Right atrium auricular region (tissue), 2 donors: Measurements from ENCODE around the gene SLC17A1. TPM values are rescaled to one million over a fixed set of nuclear protein-coding genes. Genes with fewer than 3 reads are reported as not detected.

Experiments
- DNase-seq: peaks from one replicate; pipeline ENCODE4 v3.0.0-alpha.2; 2019; ENCODE audit warnings: low spot score
- H3K27ac ChIP-seq, 2 donors: fragments of 200-600 bp; sonication (generic); 1 replicate in 1 of 2; 2 replicates in 1 of 2; pipeline ENCODE4 v1.5.1; 2016 to 2019
- H3K27me3 ChIP-seq, 2 donors: fragments of 200-600 bp; sonication (generic); one replicate each; pipeline versions ENCODE4 v1.5.1 to v1.6.0; 2017 to 2019
- H3K36me3 ChIP-seq: fragments of 200-600 bp; sonication (generic); one replicate; pipeline ENCODE4 v1.5.1; 2016
- H3K4me1 ChIP-seq, 2 donors: fragments of 200-600 bp; sonication (generic); one replicate each; pipeline versions ENCODE4 v1.5.1 to v1.6.0; 2017 to 2019
- H3K4me3 ChIP-seq, 2 donors: fragments of 200-600 bp; sonication (generic); 1 replicate in 1 of 2; 2 replicates in 1 of 2; pipeline ENCODE4 v1.5.1; 2017 to 2019; ENCODE audit warnings: mild to moderate bottlenecking in 1 of 2, moderate library complexity in 1 of 2
- H3K9me3 ChIP-seq, 2 donors: fragments of 200-600 bp; sonication (generic); one replicate each; pipeline ENCODE4 v1.5.1; 2019
- CTCF ChIP-seq, 2 donors: fragments of 200-600 bp; sonication (generic); IDR thresholded peaks; one replicate each; pipeline ENCODE4 v1.5.1; 2019; ENCODE audit warnings: antibody characterized with exemption in 2 of 2
- total RNA-seq, 2 donors: library from RNA; depleted of rRNA; stranded (reverse); fragments of >200 nt; gene quantifications; one replicate each; pipeline ENCODE4 v1.1.0, GENCODE V29; 2016

Gene SLC17A1
- total RNA-seq, 2 donors from 2014 or later, result not detected

- Histone ChIP-seq H3K27ac (no peak overlapping the region), H3K27me3 (no peaks in the 10 kb centered on the region), H3K4me3 (no peak overlapping the region), H3K36me3 (no peaks in the 10 kb centered on the region), H3K9me3 (no peaks in the 10 kb centered on the region), H3K4me1 (no peaks in the 10 kb centered on the region)
- DNase-seq, result no peak
- TF ChIP-seq CTCF (IDR thresholded peaks at IDR 0.05), result no peak
Observed at GRCh38 chr6:25842526-25842925, 10.7 kb upstream of the SLC17A1 start.

GRCh38 chr6:25835442-25836283 lies 3.8 kb upstream of the SLC17A1 start:
- no peak for TF ChIP-seq CTCF (IDR thresholded peaks at IDR 0.05)
- H3K36me3 ChIP-seq, result no peaks in the 10 kb centered on the region
- no peaks in the 10 kb centered on the region for H3K4me1 ChIP-seq
- no peak overlapping the region for H3K27ac ChIP-seq
- H3K9me3 ChIP-seq, result no peaks in the 10 kb centered on the region
- H3K27me3 ChIP-seq, result no peaks in the 10 kb centered on the region
- peak; percentile 58 for DNase-seq
- no peak overlapping the region for H3K4me3 ChIP-seq

GRCh38 chr6:25834950-25835349 lies 3.1 kb upstream of the SLC17A1 start:
- Histone ChIP-seq H3K9me3 (no peaks in the 10 kb centered on the region), H3K4me1 (no peaks in the 10 kb centered on the region), H3K4me3 (no peak overlapping the region), H3K27ac (no peak overlapping the region), H3K36me3 (no peaks in the 10 kb centered on the region), H3K27me3 (no peaks in the 10 kb centered on the region)
- no peak for TF ChIP-seq CTCF (IDR thresholded peaks at IDR 0.05)
- no peak for DNase-seq

- Histone ChIP-seq H3K4me1 (no peaks in the 10 kb centered on the region), H3K9me3 (no peaks in the 10 kb centered on the region), H3K27ac (no peak overlapping the region), H3K36me3 (no peaks in the 10 kb centered on the region), H3K27me3 (no peaks in the 10 kb centered on the region), H3K4me3 (no peak overlapping the region)
- DNase-seq, result no peak
- TF ChIP-seq CTCF (IDR thresholded peaks at IDR 0.05), result no peak
Observed at GRCh38 chr6:25833136-25833535, 1.3 kb upstream of the SLC17A1 start.

- H3K9me3 ChIP-seq, result no peaks in the 10 kb centered on the region
- no peaks in the 10 kb centered on the region for H3K27me3 ChIP-seq
- no peak for TF ChIP-seq CTCF (IDR thresholded peaks at IDR 0.05)
- DNase-seq, result no peak
- H3K36me3 ChIP-seq, result no peaks in the 10 kb centered on the region
- no peaks in the 10 kb centered on the region for H3K4me1 ChIP-seq
- no peak overlapping the region for H3K27ac ChIP-seq
- no peak overlapping the region for H3K4me3 ChIP-seq
Observed at GRCh38 chr6:25832670-25833069, 818 bp upstream of the SLC17A1 start.

GRCh38 chr6:25832307-25832662 lies 433 bp upstream of the SLC17A1 start:
- DNase-seq, result no peak
- no peak overlapping the region for H3K4me3 ChIP-seq
- no peak for TF ChIP-seq CTCF (IDR thresholded peaks at IDR 0.05)
- no peaks in the 10 kb centered on the region for H3K4me1 ChIP-seq
- H3K27me3 ChIP-seq, result no peaks in the 10 kb centered on the region
- no peaks in the 10 kb centered on the region for H3K36me3 ChIP-seq
- no peak overlapping the region for H3K27ac ChIP-seq
- H3K9me3 ChIP-seq, result no peaks in the 10 kb centered on the region
